Neural progenitor cell (in vitro differentiated cells): Measurements from ENCODE around the gene ZXDC.

Source experiments
- EZH2 ChIP-seq: fragments of 200-600 bp; sonication (generic); IDR thresholded peaks from 2 replicates; pipeline ENCODE4 v1.6.1; 2017; ENCODE audit warnings: antibody characterized with exemption, mild to moderate bottlenecking, moderate library complexity
- EZH2phosphoT487 ChIP-seq: fragments of 200-600 bp; sonication (generic); IDR thresholded peaks from 2 replicates; pipeline ENCODE4 v1.6.1; 2017; ENCODE audit warnings: antibody characterized with exemption
- TF ChIP-seq, protein P1 (sequence below): fragments of 200-600 bp; sonication (generic); IDR thresholded peaks from 2 replicates; pipeline ENCODE4 v1.5.1; 2017; ENCODE audit warnings: antibody characterized with exemption, mild to moderate bottlenecking

DNA sequence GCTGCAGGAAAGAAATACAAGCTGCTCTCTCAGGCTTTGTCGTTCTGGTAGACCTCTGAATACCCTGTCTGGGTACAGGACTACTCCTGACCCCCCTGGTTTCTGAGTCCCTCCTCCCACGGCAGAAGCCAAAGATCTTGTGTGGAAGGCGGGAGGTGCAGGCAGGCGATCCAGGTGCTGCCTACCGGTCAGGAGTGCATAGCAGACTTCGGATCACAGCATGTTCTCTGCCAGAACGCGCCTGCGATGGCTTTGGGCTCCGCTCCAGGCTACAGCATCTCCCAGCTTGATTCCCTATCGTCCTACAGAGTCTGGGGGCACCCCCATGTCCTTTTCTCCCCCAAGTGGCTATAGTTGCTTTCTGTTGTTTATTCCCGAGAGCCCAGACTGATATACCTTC lies 83.4 kb downstream of the ZXDC start:
- TF ChIP-seq, protein P1, sequence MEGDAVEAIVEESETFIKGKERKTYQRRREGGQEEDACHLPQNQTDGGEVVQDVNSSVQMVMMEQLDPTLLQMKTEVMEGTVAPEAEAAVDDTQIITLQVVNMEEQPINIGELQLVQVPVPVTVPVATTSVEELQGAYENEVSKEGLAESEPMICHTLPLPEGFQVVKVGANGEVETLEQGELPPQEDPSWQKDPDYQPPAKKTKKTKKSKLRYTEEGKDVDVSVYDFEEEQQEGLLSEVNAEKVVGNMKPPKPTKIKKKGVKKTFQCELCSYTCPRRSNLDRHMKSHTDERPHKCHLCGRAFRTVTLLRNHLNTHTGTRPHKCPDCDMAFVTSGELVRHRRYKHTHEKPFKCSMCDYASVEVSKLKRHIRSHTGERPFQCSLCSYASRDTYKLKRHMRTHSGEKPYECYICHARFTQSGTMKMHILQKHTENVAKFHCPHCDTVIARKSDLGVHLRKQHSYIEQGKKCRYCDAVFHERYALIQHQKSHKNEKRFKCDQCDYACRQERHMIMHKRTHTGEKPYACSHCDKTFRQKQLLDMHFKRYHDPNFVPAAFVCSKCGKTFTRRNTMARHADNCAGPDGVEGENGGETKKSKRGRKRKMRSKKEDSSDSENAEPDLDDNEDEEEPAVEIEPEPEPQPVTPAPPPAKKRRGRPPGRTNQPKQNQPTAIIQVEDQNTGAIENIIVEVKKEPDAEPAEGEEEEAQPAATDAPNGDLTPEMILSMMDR = no peak
- no peak for TF ChIP-seq EZH2phosphoT487
- no peak for TF ChIP-seq EZH2
